Uterus (tissue), 2 donors: ENCODE results near the gene ABL2.
"Not testable (repeated sequence)": the region's sequence is repeated elsewhere in the genome, so short reads cannot be mapped to it uniquely, and the experiment has no call there.

Experiments
- POLR2A ChIP-seq, 2 donors: fragments of 450-650 bp; IDR thresholded peaks; one replicate each; pipeline ENCODE4 v1.6.1; 2016; ENCODE audit warnings: antibody characterized with exemption in 2 of 2, mild to moderate bottlenecking in 1 of 2, moderate library complexity in 1 of 2
- TF ChIP-seq, protein P1 (sequence below), 4 experiments: fragments of 200-600 bp in 2 of 4; fragments of 450-650 bp in 2 of 4; sonication (generic) in 2 of 4; IDR thresholded peaks; one replicate each; pipeline ENCODE4 v1.5.1; 2016 to 2019; ENCODE audit warnings: antibody characterized with exemption in 4 of 4, mild to moderate bottlenecking in 2 of 4, moderate library complexity in 1 of 4

DNA sequence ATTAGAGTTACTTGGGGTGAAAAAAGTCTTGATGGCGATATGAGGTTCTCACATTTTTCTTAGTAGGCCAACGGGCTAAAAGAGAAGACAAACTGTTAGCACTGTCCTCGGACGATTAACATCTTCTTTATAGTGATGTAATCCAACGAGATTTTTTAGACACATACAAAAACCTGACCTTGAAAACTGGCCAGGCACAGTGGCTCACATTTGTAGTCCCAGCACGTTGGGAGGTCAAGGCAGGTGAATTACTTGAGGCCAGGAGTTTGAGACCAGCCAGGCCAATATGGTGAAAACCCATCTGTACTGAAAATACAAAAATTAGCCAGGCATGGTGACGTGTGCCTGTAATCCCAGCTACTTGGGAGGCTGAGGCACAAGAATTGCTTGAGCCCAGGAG lies 8.4 kb downstream of the ABL2 start:
- TF ChIP-seq, protein P1, sequence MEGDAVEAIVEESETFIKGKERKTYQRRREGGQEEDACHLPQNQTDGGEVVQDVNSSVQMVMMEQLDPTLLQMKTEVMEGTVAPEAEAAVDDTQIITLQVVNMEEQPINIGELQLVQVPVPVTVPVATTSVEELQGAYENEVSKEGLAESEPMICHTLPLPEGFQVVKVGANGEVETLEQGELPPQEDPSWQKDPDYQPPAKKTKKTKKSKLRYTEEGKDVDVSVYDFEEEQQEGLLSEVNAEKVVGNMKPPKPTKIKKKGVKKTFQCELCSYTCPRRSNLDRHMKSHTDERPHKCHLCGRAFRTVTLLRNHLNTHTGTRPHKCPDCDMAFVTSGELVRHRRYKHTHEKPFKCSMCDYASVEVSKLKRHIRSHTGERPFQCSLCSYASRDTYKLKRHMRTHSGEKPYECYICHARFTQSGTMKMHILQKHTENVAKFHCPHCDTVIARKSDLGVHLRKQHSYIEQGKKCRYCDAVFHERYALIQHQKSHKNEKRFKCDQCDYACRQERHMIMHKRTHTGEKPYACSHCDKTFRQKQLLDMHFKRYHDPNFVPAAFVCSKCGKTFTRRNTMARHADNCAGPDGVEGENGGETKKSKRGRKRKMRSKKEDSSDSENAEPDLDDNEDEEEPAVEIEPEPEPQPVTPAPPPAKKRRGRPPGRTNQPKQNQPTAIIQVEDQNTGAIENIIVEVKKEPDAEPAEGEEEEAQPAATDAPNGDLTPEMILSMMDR (IDR thresholded peaks at IDR 0.05), result not testable (repeated sequence)
- TF ChIP-seq POLR2A (IDR thresholded peaks at IDR 0.05), result not testable (repeated sequence)
